Measurements from ENCODE around the gene DMD. TPM values are rescaled to one million over a fixed set of nuclear protein-coding genes. Genes with fewer than 3 reads are reported as not detected.

DMD gene
- total and polyA plus RNA-seq, 8 donors = 6.8 to 117 (median 44.2) TPM

DNA sequence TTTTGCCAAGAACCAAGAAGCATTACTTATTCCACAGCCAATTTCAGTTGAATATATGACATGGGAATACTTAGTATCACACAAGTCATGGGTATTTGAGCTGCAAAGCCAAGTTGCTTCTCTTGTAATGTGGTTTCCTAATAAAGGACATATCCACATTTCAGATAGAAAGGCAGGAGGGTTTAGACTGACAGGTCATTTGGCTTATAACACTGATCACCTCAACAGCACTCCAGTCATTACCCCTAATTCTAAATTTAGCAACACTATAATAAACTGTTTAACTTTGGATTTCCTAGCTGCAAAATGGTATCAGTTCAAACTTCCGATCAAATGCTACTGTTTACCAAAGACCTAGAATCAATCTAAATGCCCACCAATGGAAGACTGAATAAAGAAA lies 2025.5 kb downstream of the DMD start:
- intact Hi-C loops (cut with DNase I; ENCODE audit: low total_unique reads) = no loop called here
- TF ChIP-seq POLR2A (IDR thresholded peaks at IDR 0.05) (no peak), POLR2AphosphoS5 (IDR thresholded peaks at IDR 0.05) (no peak), EP300 (IDR thresholded peaks at IDR 0.05) (no peak)
- TF ChIP-seq, protein P1, sequence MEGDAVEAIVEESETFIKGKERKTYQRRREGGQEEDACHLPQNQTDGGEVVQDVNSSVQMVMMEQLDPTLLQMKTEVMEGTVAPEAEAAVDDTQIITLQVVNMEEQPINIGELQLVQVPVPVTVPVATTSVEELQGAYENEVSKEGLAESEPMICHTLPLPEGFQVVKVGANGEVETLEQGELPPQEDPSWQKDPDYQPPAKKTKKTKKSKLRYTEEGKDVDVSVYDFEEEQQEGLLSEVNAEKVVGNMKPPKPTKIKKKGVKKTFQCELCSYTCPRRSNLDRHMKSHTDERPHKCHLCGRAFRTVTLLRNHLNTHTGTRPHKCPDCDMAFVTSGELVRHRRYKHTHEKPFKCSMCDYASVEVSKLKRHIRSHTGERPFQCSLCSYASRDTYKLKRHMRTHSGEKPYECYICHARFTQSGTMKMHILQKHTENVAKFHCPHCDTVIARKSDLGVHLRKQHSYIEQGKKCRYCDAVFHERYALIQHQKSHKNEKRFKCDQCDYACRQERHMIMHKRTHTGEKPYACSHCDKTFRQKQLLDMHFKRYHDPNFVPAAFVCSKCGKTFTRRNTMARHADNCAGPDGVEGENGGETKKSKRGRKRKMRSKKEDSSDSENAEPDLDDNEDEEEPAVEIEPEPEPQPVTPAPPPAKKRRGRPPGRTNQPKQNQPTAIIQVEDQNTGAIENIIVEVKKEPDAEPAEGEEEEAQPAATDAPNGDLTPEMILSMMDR (IDR thresholded peaks at IDR 0.05) = no peak
- WGBS, 5 donors = 58 to 85% (median 73%) methylated on average over 1 of the region's 1 CpG
- H3K36me3 ChIP-seq = no peaks in the 10 kb centered on the region
- H3K4me3 ChIP-seq = no peak overlapping the region
- H3K27ac ChIP-seq = no peak overlapping the region
- DNase-seq = no peak
- peaks cover 0 to 7% (median 0%) of the 10 kb centered on the region in 4 donors for H3K4me1 ChIP-seq
- H3K27me3 ChIP-seq = no peaks in the 10 kb centered on the region
- no peaks in the 10 kb centered on the region for H3K9me3 ChIP-seq

DNA sequence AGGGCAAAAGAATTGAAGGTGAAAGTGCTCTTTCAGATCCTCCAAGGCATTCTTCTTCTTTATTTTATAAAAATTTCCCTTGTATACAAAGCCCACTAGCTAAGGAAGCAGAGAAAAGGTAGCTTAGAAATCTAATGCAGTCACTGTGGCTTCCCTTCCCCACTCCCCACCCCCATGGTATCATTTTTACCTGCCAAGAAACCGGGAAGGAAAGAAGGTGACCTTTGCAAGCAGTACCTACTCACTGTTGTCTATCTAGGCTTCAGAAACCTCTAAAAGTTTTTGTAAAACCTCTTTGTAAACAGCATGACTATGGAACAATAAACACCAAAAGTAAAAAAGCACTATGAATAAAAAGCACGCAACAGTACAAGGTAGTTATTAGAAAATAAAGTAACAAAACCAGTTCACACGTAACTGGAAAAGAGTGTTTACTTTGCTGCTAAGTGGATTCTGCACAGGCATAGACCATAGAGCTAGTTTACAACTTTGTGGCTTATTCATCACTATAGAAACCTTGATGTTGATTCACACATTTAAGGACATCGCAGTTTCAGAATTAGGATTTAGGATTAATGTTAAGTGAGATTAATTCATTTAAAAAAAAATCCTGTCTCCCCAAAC lies 2029.9 kb downstream of the DMD start:
- no peaks in the 10 kb centered on the region for H3K9me3 ChIP-seq
- H3K36me3 ChIP-seq = peaks cover 0 to 7% (median 0%) of the 10 kb centered on the region in 4 donors
- peak in 1 of 2 donors; percentile 26 for DNase-seq
- TF ChIP-seq EP300 (IDR thresholded peaks at IDR 0.05) = no peak
- no peak for TF ChIP-seq POLR2A (IDR thresholded peaks at IDR 0.05)
- TF ChIP-seq, protein P1 (IDR thresholded peaks at IDR 0.05) = no peak
- no peak for TF ChIP-seq POLR2AphosphoS5 (IDR thresholded peaks at IDR 0.05)
- intact Hi-C loops (cut with DNase I; ENCODE audit: low total_unique reads) = no loop called here
- 25 to 50% (median 38%) methylated on average over 4 of the region's 4 CpGs for WGBS, 5 donors
- no peaks in the 10 kb centered on the region for H3K4me1 ChIP-seq
- H3K27ac ChIP-seq = peak overlapping the region in 1 of 5 donors; percentile 15
- H3K27me3 ChIP-seq = no peaks in the 10 kb centered on the region
- H3K4me3 ChIP-seq = no peak overlapping the region

DNA sequence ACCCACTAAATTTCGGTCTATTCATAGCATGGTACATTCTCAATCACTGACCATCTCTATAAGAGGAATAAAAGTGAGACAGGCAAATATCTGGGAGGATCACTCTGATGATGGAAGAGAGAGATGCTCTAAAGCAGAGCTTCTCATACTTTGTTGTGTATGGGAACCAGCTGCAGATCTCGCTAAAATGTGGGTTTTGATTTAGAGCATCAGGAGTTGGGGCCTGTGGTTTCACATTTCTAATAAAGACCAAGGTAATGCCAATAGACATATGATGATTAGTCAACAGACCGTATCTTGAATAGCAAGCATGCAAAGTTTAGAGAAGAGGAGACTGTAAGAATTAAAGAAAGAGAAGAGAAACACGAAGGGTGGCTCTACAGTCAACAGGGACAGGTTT lies 2032.1 kb downstream of the DMD start:
- Histone ChIP-seq H3K9me3 (no peaks in the 10 kb centered on the region), H3K36me3 (peaks cover 0 to 7% (median 0%) of the 10 kb centered on the region in 4 donors), H3K4me1 (no peaks in the 10 kb centered on the region), H3K27ac (no peak overlapping the region), H3K27me3 (no peaks in the 10 kb centered on the region), H3K4me3 (no peak overlapping the region)
- DNase-seq = no peak
- TF ChIP-seq POLR2A (IDR thresholded peaks at IDR 0.05) (no peak), EP300 (IDR thresholded peaks at IDR 0.05) (no peak), POLR2AphosphoS5 (IDR thresholded peaks at IDR 0.05) (no peak)
- TF ChIP-seq, protein P1 (IDR thresholded peaks at IDR 0.05) = no peak
- intact Hi-C loops (cut with DNase I; ENCODE audit: low total_unique reads) = no loop called here
- 71 to 94% (median 89%) methylated on average over 4 of the region's 4 CpGs for WGBS, 5 donors

DNA sequence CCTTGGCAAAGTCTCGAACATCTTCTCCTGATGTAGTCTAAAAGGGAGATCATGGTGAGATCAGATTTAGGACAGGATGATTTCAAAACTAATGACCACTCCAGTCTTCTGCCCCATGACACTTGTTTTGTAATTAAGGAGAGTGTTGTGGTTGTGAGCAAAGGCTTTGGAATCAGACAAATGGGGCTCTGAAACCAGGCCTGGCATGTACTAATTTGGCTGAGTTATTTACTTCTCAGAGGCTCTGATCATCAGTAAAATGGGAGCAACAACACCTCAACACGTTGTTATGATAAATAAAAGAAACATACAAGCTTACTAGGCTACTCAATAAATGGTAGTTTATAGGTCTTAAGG lies 2032.6 kb downstream of the DMD start:
- intact Hi-C loops (cut with DNase I; ENCODE audit: low total_unique reads) = no loop called here
- no peak for TF ChIP-seq POLR2AphosphoS5 (IDR thresholded peaks at IDR 0.05)
- no peaks in the 10 kb centered on the region for H3K9me3 ChIP-seq
- no peak for DNase-seq
- H3K27ac ChIP-seq = no peak overlapping the region
- H3K36me3 ChIP-seq = peaks cover 0 to 7% (median 0%) of the 10 kb centered on the region in 4 donors
- H3K4me3 ChIP-seq = no peak overlapping the region
- WGBS, 5 donors = 68 to 98% (median 82%) methylated on average over 2 of the region's 2 CpGs
- no peaks in the 10 kb centered on the region for H3K4me1 ChIP-seq
- H3K27me3 ChIP-seq = no peaks in the 10 kb centered on the region

DNA sequence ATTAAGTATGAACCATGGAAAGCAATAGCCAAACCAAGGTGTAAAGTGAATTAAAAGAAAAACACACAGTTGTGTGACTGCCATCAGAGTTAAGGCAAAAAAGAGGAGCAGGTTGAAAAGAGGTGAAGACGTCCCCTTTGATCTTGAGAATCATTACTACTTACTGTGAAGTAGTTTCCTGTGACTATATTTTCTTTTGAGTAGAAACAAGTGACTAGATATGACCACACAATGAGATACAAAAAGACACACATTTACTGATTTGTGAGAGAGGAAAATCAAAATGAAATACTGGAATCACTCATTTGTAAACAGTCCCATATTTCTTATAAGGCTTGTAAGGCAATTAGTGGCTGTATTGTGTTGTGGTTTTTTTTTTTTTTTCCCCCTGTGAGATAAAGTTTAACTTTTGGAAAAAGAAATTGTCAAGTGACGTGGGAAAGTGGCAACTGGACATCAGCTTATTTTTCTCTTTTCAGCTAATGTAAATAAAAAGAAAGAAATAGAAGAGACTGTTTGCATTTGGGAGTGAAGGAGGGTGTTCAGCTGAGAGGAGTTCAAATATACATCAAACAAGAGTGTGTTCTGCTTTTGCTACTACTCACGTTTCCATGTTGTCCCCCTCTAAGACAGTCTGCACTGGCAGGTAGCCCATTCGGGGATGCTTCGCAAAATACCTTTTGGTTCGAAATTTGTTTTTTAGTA lies 2033.1 kb downstream of the DMD start:
- TF ChIP-seq POLR2A (IDR thresholded peaks at IDR 0.05) (no peak), POLR2AphosphoS5 (IDR thresholded peaks at IDR 0.05) (no peak), EP300 (IDR thresholded peaks at IDR 0.05) (no peak)
- TF ChIP-seq, protein P1 (IDR thresholded peaks at IDR 0.05) = no peak
- intact Hi-C loops (cut with DNase I; ENCODE audit: low total_unique reads) = no loop called here
- Histone ChIP-seq H3K27ac (no peak overlapping the region), H3K27me3 (no peaks in the 10 kb centered on the region), H3K4me3 (no peak overlapping the region), H3K4me1 (no peaks in the 10 kb centered on the region), H3K36me3 (peaks cover 0 to 7% (median 0%) of the 10 kb centered on the region in 4 donors), H3K9me3 (no peaks in the 10 kb centered on the region)
- 74 to 84% (median 76%) methylated on average over 6 of the region's 6 CpGs for WGBS, 5 donors
- DNase-seq = no peak
